ENCODE results near the gene HARS1.

DNA sequence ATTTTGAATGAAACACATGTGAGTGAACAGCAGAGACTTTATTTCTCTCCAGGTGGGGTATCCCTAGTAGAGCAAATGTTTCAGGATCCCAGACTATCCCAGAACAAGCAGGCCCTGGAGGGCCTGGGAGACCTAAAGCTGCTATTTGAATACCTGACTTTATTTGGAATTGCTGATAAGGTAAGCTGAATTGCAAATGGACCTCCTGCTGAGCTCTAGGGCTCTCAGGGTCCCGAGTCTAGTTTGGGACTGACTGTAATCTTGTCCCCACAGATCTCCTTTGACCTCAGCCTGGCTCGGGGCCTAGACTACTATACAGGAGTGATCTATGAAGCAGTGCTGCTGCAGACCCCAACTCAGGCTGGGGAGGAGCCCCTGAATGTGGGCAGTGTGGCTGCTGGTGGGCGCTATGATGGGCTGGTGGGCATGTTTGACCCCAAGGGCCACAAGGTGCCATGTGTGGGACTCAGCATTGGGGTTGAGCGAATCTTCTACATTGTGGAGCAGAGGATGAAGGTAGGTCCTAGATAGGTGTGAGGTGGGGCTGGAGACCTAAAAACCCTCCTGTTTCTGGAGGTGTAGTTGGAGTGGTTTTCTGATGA lies 5.8 kb upstream of the HARS1 start:
- TF ChIP-seq CTCF (IDR thresholded peaks at IDR 0.05; ENCODE audit: low read depth, low read length) (no peak), EZH2phosphoT487 (IDR thresholded peaks at IDR 0.05; ENCODE audit: low read depth) (no peak)
